Upper lobe of right lung (tissue), 1 donor: ENCODE results near the gene EMC6. TPM values are rescaled to one million over a fixed set of nuclear protein-coding genes. Genes with fewer than 3 reads are reported as not detected.

Source experiments
- ATAC-seq: fragments of 200-7000 bp; cut with Tn5 transposase; one replicate; pipeline ENCODE4 v1.9.1; 2020; ENCODE audit warnings: mild to moderate bottlenecking, moderate library complexity
- DNase-seq: peaks from one replicate; pipeline ENCODE4 v3.0.0-alpha.2; 2020
- H3K27ac ChIP-seq: fragments of 200-600 bp; one replicate; pipeline ENCODE4 v1.8.0; 2022
- H3K27me3 ChIP-seq: fragments of 200-600 bp; one replicate; pipeline ENCODE4 v1.8.0; 2022; ENCODE audit warnings: mild to moderate bottlenecking
- H3K36me3 ChIP-seq: fragments of 200-600 bp; one replicate; pipeline ENCODE4 v1.8.0; 2022
- H3K4me1 ChIP-seq: fragments of 200-600 bp; one replicate; pipeline ENCODE4 v1.8.0; 2022
- H3K4me3 ChIP-seq: fragments of 200-600 bp; one replicate; pipeline ENCODE4 v1.8.0; 2022; ENCODE audit warnings: mild to moderate bottlenecking
- H3K9me3 ChIP-seq: fragments of 200-600 bp; one replicate; pipeline ENCODE4 v1.8.0; 2022
- CTCF ChIP-seq: fragments of 200-600 bp; IDR thresholded peaks from one replicate; pipeline ENCODE4 v1.8.0; 2022; ENCODE audit warnings: antibody characterized with exemption
- intact Hi-C: fragments of 100-400 bp; cut with DNase I; formaldehyde crosslinking; loops from one replicate; pipeline ENCODE4 v1.11.0; 2022
- total RNA-seq: library from RNA; stranded (reverse); fragmentation: NEBNext Ultra II Directional; extraction: Animal tissue kit (Norgen Biotek cat#: 25700); gene quantifications from one replicate; pipeline ENCODE4 v1.2.1, GENCODE V29; 2021
- donor health status: DM: no; HTN: yes; CAD: no; lungs with severe emphysema.

Gene EMC6
- total RNA-seq, 1 donor from 2014 or later, result 28.6 TPM

- H3K36me3 ChIP-seq, result peaks cover 32% of the 10 kb centered on the region
- TF ChIP-seq CTCF, result no peak
- no peaks in the 10 kb centered on the region for H3K27me3 ChIP-seq
- no peak overlapping the region for H3K4me3 ChIP-seq
- H3K27ac ChIP-seq, result no peak overlapping the region
- ATAC-seq (peak; percentile 84), DNase-seq (no peak)
- intact Hi-C loops, result no loop called here
- H3K4me1 ChIP-seq, result peaks cover 3% of the 10 kb centered on the region
- H3K9me3 ChIP-seq, result no peaks in the 10 kb centered on the region
Observed at GRCh38 chr17:3710951-3711383, 42.4 kb downstream of the EMC6 start.

- peaks cover 3% of the 10 kb centered on the region for H3K4me1 ChIP-seq
- intact Hi-C loops, result no loop called here
- TF ChIP-seq CTCF, result no peak
- peaks cover 51% of the 10 kb centered on the region for H3K36me3 ChIP-seq
- DNase-seq (no peak), ATAC-seq (no peak)
- no peak overlapping the region for H3K4me3 ChIP-seq
- no peak overlapping the region for H3K27ac ChIP-seq
- H3K9me3 ChIP-seq, result no peaks in the 10 kb centered on the region
- no peaks in the 10 kb centered on the region for H3K27me3 ChIP-seq
Observed at GRCh38 chr17:3712811-3713463, 44.3 kb downstream of the EMC6 start.

- no peaks in the 10 kb centered on the region for H3K9me3 ChIP-seq
- peaks cover 10% of the 10 kb centered on the region for H3K4me1 ChIP-seq
- no peaks in the 10 kb centered on the region for H3K27me3 ChIP-seq
- ATAC-seq (no peak), DNase-seq (no peak)
- no peak overlapping the region for H3K27ac ChIP-seq
- intact Hi-C loops, result no loop called here
- peaks cover 67% of the 10 kb centered on the region for H3K36me3 ChIP-seq
- no peak for TF ChIP-seq CTCF
- no peak overlapping the region for H3K4me3 ChIP-seq
Observed at GRCh38 chr17:3715296-3715695, 46.7 kb downstream of the EMC6 start.

GRCh38 chr17:3718201-3718600, 49.6 kb downstream of the EMC6 start:
- no peak for TF ChIP-seq CTCF
- Histone ChIP-seq H3K4me1 (peaks cover 31% of the 10 kb centered on the region), H3K4me3 (no peak overlapping the region), H3K36me3 (peaks cover 62% of the 10 kb centered on the region), H3K27me3 (no peaks in the 10 kb centered on the region), H3K27ac (no peak overlapping the region), H3K9me3 (no peaks in the 10 kb centered on the region)
- no peak for ATAC-seq
- DNase-seq, result no peak
- intact Hi-C loops, result no loop called here

- Histone ChIP-seq H3K9me3 (no peaks in the 10 kb centered on the region), H3K36me3 (peaks cover 52% of the 10 kb centered on the region), H3K4me3 (no peak overlapping the region), H3K27me3 (no peaks in the 10 kb centered on the region), H3K27ac (peak overlapping the region; percentile 40), H3K4me1 (peaks cover 34% of the 10 kb centered on the region)
- no peak for TF ChIP-seq CTCF
- no peak for ATAC-seq
- intact Hi-C loops, result no loop called here
- DNase-seq, result no peak
Observed at GRCh38 chr17:3719265-3719664, 50.7 kb downstream of the EMC6 start.

Other genes with a start within 250 kb of the EMC6 start
- not detected for gene OR1E2, start 235.0 kb upstream of the EMC6 start, total RNA-seq
- gene SPATA22, start 197.0 kb upstream of the EMC6 start, total RNA-seq, result 0.75 TPM
- 8.2 TPM for gene ASPA, start 192.8 kb upstream of the EMC6 start, total RNA-seq
- 0.26 TPM for gene TRPV3, start 111.0 kb upstream of the EMC6 start, total RNA-seq
- 2.9 TPM for gene TRPV1, start 59.4 kb upstream of the EMC6 start, total RNA-seq
- gene SHPK, start 32.6 kb upstream of the EMC6 start, total RNA-seq, result 10.4 TPM
- gene CTNS, start 32.1 kb upstream of the EMC6 start, total RNA-seq, result 23.3 TPM
- gene TAX1BP3, start 234 bp upstream of the EMC6 start, total RNA-seq, result 108 TPM
- gene P2RX5, start 27.3 kb downstream of the EMC6 start, total RNA-seq, result 1.6 TPM
- 0.41 TPM for gene HASPIN, start 55.1 kb downstream of the EMC6 start, total RNA-seq
- 24.2 TPM for gene ITGAE, start 132.4 kb downstream of the EMC6 start, total RNA-seq
- 34.9 TPM for gene NCBP3, start 177.4 kb downstream of the EMC6 start, total RNA-seq
- gene CAMKK1, start 224.2 kb downstream of the EMC6 start, total RNA-seq, result 10.1 TPM
- gene P2RX1, start 247.7 kb downstream of the EMC6 start, total RNA-seq, result 6.8 TPM